HG03103 (cell line): ENCODE results near the gene APOL3.
A peak's percentile ranks its signal among the peaks of the same experiment; 100 is the strongest.
"Not testable (repeated sequence)": the region's sequence is repeated elsewhere in the genome, so short reads cannot be mapped to it uniquely, and the experiment has no call there.

Source experiments
- ATAC-seq: cut with Tn5 transposase; IDR thresholded peaks from one replicate; pipeline ENCODE4 v1.9.1; 2021; ENCODE audit warnings: low read depth; ENCODE audit not compliant: unreplicated experiment

APOL3 gene

DNA sequence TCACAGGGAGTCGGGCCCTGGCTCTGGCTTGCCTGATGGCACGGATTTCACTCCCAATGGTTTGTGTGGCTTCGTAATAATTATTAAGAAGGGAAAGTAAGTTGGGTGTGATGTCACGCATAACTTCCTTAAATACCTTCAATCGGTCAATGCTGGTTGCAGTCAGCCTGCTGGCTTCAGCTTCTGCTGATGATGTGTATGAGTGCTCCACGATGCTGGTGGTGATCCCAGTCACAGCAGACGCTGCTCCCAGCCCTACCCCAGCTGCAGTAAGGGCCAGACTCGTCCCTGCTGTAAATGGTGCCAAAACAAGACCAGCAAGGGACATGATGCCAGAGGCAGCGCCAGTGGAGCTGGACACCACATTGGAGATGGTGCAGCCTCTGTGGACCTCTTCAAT lies 19.1 kb downstream of the APOL3 start:
- no peak for ATAC-seq

DNA sequence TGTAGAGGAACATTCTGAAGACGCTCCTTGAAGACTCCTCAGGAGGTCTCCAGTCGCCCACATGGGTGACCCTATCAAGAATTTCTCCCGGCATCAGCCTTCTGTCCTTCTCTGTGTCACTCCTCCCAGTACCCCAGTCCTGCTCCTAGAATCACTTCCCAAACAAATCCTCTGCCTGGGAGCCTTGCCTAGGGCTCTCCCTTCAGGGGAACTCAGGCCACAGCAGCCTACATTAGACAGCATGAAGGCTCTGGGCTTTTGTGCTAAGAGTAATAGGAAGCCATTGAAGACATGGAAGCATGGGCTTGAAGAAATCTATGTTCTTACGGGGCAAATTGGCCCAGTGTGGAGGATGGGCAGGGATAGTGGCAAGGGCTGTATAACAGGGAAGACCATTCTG lies 21.8 kb downstream of the APOL3 start:
- ATAC-seq: not testable (repeated sequence)

DNA sequence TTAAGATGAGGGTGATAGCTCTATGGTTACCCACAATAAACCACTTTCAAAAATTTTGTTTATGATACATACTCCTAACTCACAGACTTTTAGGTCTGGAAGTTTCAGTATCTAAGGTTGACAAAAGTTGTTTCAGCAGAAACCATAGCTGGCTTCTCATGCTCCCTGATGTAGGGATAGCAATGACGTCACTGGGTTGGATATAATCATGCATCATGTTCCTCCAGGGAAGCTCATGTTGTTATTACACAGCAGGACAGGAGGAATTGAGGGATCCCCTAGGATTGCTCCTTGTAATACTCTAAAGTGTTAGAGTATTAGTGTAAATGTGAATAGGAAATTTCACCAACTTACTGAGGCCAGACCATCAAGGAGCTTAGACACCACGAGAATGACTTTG lies 23.6 kb downstream of the APOL3 start:
- no peak for ATAC-seq

DNA sequence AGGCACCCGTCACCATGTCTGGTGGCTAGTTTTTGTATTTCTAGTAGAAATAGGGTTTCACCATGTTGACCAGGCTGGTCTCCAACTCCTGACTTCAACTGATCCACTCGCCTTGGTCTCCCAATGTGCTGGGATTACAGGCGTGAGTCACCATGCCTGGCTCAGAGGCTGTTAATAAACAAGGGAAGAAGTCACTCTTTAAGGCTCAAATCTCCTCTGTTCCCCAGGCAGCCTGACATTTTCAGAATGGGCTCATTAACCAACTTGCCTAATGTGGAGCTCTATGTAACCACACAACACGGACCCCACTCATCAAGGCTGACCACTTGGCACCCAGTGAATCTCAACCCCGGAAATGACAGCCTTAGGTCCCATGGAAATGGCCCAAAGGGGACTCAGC lies 24.1 kb downstream of the APOL3 start:
- ATAC-seq: no peak

DNA sequence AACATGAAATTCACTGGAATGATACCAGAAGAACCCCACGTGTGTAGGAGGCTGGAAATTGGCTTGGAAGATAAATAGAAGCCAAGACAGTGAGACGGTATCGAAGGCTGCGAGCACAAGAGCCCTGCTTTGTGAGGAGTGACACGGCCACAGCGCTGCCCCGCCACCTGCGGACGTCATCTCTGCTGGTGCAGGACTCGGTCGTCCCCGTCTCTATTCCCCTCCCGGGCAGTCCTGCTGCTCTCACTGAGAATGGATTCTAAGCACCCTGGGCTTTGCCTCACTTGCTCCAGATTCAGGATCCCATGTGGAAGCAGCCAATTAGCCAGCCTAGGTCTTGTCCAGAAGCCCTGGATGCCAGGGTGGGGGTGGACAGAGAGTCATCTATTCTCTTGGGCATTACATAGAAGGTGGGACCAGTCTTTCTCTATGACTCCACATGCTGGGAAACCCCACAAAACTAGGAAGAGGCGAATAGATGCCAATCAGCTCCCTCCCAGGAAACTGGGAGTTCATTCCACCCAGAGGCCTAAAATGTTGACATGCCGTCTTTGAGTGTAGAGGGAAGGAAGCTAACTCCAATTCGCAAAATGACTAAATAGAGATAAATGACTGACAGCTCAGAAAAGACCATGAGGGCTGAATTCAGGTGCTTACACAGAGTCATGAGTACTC lies 25.1 kb downstream of the APOL3 start:
- no peak for ATAC-seq

DNA sequence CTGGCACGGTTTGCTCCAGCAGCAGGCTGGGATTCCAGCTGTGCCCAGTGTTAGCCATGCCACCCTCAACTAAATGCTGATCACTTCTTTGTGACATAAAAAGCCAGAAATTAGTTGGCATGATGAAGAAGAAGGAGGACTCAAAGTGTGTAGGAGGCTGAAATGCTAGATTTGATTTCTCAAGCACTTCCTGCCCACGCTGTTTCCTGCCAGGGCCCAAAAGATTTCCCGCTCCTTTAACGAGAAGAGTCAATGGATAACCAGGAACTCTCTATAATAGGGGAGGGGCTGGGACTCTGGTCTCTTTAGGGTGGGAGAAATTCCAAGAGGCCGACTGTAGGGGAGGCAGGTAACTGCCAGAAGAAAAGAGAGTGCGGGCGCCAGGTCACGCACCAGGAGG lies 26.4 kb downstream of the APOL3 start:
- no peak for ATAC-seq

DNA sequence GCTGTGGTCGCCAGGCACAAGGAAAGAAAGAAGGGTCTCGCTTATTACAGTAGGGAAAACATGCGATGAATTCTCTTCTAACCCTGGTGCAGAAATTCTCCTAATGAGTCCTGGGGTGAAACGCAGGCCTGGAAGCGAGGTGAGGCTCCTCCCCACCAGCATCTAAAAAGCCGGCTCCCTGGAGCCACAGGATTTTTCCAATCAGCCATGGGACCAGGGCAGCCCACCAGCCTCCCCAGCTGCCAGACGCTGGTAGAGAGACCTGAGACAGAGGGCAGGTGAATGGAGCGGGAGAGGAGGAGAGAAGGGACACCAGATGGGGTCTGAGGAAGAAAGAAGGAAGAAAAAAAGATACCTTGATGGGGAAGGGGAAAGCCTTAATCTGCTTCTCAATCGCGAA lies 28.6 kb downstream of the APOL3 start:
- ATAC-seq: no peak

DNA sequence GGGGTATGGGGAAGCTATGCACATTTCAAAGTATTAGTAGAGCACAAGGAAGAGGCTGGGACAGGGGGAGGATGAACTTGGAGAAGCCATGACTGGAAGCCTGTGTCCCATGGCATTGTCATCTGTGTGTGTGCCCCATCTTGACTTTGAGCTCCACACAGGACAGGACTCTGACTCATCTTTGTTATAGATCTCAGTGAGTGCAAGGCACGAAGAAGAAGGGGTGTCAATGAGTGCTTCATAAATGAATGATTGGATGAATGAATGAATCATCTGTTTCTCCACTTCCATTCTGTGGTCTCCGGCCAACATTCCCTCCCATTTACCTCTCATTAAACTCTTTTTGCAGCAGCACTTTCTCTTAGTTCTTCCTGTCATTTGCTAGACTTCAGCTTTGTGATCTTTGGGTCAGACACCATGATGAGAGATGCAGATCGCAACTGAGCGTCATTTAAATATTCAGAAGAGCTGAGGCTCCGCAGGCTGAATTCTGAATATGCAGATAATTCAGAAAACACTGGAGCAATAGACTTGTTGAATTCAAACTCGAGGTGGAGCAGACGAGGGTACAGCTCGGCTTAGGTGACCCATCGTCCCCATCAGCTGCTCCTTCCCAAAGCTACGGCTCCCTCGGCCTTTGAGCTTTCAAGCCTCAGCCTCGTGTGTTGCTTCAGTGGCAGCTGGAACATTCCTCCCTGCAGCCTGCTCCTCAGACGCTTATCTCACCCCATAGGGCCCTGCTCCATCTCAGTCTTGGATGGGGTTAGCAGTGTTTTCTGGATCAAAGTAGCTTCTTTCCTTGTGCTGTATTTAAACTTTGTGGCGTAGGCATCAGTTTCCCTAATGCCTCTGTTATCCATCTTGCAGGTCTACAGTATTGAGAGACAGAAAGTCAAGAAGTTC lies 30.8 kb downstream of the APOL3 start:
- no peak for ATAC-seq

DNA sequence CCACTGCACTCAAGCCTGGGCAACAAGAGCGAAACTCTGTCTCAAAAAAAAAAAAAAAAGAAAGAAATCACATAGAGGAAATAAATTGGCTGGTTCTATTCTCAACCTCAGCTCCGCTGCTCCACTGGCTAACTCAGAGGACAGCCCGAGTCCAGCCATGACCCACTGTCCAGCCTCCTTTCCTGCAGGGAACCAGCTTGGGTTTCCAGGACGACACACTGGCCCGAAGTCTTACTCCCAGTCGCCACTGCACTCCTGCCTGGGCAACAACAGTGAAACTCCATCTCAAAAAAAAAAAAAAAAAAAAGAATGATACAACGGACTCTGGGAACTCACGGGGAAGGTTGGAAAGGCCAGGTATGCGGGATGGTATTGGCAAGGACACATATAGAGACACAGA lies 31.5 kb downstream of the APOL3 start:
- ATAC-seq: no peak

DNA sequence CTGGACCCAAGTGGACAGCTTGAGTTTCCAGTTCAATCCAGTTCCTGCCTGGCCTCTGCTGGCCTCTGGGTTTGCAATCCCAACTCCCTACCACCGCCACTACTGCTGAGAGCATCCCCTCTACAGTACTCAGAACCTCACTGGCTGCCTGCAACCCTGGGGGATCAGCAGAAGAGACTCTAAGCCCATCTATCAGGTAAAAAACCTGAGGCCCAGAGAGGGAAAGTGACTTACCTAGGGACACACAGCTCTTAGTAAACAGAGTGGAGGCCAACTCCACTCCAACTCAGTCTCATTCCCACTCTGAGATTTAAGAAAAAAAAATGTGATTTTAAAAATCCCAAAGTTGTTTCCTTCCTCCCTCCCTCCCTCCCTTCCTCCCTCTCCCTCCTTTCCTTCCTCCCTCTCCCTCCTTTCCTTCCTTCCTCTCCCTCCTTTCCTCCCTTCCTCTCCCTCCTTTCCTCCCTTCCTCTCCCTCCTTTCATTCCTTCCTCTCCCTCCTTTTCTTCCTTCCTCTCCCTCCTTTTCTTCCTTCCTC lies 34.5 kb downstream of the APOL3 start:
- no peak for ATAC-seq

DNA sequence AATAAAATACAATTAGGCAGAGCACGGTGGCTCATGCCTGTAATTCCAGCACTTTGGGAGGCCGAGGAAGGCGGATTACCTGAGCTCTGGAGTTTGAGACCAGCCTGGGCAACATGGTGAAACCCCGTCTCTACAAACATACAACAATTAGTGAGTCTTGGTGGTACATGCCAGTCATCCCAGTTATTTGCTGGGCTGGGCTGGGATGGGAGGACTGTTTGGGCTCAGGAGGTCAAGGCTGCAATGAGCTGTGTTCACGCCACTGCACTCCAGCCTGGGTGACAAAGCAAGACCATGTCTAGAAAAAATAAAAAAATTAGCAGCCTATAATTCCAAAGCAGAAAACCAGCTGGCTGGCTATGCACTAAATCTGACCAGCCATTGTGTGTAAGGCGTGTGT lies 35.1 kb downstream of the APOL3 start:
- ATAC-seq: no peak

DNA sequence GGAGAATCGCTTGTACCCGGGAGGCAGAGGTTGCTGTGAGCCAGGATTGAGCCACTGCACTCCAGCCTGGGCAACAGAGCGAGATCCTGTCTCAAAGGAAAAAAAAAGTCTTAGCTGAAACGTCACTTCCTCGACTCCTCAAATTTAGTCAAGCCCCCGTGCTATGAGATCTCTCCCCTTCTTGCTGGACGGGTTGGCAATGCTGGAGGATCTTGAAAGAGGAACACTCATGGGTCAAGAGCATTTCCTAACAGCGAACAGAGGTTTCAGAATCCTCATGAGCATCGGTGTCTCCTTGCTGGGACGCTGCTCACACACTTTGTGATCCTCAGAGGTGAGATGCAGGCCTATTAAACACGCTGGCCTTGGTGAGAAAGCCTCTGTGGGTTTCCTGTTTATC lies 35.9 kb downstream of the APOL3 start:
- no peak for ATAC-seq

DNA sequence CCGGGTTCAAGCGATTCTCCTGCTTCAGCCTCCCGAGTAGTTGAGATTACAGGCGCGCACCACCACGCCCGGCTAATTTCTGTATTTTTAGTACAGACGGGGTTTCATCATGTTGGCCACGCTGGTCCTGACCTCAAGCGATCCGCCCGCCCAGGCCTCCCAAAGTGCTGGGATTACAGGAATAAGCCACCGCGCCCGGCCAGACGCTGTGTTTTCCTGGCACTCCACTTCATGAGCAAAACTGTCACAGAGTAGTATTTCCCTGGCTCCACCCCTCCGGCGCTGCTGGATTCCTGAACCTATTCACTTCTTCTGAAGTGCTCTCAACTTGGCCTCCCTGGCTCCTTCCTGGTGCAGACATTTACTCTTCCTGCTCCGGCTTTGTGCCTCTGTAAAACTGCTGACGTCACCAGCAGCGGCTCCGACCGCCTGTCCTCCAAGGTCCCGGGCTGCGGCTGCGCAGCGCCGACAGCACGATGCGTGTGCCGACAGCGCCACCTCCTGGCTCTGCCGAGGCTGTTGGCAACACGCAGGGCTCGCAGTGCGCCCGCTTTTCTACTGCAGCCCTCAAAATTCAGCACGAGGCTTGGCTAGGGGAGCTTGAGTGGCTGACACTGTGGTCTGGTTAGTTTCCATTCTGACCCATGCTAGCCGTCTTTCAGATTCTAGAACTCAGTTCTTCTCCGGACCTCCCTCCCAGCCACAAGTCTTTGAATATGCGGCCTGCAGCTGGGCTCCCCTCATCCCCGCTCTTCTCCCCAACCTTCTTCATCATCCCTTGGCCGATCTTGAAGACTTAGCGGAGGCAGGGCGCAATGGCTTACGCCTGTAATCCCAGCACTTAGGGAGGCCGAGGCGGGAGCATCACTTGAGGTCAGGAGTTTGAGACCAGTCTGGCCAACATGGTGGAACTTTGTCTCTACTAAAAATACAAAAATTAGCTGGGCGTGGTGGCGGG lies 36.6 kb downstream of the APOL3 start:
- peak; percentile 83 for ATAC-seq

DNA sequence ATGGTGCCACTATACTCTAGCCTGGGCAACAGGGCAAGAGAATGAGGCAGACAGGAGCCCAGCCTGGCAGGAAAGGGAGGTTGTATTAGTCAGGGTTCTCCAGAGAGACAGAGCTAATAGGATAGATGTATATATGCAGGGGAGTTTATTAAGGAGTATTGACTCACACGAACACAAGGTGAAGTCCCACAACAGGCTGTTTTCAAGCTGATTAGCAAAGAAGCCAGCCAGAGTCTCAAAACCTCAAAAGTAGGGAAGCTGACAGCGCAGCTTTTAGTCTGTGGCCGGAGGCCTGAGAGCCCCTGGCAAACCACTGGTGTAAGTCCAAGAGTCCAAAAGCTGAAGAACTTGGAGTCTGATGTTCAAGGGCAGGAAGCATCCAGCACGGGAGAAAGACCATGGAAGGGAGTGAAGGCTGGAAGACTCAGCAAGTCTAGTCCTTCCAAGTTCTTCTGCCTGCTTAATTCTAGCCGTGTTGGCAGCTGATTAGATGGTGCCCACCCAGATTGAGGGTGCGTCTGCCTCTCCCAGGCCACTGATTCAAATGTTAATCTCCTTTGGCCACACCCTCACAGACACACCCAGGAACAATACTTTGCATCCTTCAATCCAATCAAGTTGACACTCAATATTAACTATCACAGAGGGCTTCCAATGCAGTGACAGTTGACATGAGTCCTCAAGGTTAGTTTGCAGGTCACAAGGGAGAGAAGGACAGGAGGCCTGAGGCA lies 39.8 kb downstream of the APOL3 start:
- not testable (repeated sequence) for ATAC-seq

DNA sequence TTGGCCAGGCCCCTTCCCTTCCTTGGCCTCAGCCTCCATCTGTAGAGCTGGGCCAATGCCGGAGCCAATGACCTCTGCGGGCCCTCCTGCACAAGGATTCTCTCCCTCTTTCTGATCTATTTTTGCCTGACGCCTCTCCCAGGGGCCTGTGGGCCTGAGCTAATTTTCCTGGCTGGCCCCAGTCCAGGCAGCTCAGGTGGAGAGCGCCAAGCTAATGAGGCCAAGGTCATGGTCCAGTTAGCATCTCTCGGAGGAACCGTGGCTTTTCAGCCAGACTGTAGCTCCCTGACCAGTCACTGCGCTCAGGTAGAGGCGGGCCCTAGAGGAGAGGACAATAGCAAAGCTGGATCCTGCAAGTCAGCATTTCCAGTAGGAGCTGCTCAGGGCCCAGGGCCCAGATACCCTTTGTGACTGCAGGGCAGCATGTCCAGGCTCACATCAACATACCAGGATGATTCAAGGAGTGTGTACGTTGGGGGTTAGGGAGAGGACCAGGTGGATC lies 43.5 kb downstream of the APOL3 start:
- no peak for ATAC-seq

DNA sequence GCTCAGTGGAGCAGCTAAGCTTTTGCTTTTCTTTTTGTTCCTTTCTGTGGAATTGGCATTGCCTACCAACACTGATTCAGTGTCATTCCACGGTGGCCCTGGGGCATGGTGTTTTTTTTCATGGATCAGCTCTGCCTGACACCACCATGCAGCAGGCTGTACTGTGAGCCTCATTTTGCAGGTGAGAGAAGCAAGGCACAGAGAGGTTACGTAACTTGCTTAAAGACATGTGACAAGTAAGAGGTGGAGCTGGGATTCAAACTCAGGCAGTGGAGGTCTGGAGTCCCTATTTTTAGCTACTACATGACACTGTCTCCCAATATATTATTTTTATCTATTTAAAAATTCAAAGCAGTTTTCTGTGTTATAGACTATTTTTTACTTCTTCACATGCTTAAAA lies 44.4 kb downstream of the APOL3 start:
- no peak for ATAC-seq

DNA sequence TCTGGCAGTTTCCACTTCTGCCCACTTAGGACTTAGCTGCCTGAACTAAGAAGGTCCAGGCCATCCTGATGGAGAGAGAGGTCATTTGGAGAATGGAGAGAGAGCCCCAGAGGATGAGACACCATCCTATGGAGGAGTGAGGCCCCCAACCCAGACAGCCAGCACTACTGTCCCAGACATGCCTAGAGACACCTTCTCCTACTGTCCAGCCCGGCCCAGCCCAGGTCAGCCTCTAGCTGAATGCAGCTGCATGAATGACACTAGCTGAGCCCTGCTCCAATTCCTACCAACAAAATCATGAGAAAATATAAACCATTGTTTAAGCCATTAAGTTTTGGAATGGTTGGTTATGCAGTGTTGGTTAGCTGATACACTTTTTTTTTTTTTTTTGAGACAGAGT lies 47.4 kb downstream of the APOL3 start:
- ATAC-seq: no peak

DNA sequence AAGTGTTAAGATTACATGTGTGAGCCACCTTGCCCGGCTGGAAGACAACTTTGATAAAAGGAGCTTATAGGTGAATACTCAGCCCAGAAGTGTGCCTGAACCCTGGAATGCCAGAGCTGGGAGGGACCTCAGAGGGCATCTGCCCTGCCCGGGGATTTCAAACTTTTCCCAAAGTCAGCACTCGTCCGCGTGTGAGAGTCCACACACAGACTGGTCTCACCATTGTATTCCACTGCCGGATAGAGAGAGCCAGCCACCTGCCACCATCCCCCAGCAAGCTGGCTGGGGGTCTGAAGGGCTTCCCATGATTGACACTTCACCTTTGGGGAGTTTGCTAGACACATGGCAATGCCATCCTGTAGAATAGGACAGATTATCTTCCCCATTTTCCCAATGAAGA lies 49.2 kb downstream of the APOL3 start:
- no peak for ATAC-seq

DNA sequence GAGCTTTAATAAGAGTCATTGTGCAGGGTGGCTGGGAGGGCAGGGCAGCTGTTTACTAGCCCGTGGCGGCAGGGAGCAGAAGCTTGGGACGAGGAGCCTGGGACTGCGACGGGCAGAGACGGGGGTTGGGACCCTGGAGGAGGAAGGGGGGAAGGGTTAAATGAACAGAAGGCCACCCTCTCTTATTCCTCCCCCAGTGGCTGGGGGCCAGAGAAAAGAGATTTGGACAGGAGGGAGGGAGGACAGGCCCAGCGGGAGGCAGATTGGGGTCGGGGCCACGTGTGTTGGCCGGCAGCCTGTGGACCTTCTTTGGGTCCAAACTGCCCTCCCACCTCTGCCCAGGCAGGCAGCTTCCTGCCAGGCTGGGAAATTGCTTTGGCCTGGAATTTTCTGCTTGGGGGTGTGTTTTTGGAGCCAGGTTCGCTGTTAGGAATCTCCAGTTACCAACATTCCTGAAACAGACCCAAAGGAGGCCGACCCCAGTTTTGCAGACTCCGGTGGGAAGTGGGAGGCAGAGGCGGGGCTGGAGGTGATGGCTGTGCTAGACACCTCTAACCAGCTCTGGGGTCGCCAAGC lies 50.2 kb downstream of the APOL3 start:
- no peak for ATAC-seq

DNA sequence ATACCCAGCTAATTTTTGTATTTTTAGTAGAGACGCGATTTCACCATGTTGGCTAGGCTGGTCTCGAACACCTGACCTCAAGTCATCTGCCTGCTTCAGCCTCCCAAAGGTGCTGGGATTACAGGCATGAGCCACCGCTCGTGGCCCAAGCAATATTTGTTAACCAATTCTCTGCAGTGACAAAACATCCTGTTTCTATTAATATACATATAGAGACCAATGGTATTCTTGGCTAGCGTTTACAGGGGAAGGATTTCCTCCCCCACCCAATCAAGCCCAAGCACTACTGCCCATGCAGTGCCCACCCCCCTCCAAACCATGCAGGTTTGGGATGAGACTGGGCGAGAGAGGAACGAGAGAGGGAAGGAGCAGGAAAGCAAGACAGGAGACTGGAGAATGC lies 53.1 kb downstream of the APOL3 start:
- ATAC-seq: no peak
